Measurements from ENCODE around the gene TARBP1.

DNA sequence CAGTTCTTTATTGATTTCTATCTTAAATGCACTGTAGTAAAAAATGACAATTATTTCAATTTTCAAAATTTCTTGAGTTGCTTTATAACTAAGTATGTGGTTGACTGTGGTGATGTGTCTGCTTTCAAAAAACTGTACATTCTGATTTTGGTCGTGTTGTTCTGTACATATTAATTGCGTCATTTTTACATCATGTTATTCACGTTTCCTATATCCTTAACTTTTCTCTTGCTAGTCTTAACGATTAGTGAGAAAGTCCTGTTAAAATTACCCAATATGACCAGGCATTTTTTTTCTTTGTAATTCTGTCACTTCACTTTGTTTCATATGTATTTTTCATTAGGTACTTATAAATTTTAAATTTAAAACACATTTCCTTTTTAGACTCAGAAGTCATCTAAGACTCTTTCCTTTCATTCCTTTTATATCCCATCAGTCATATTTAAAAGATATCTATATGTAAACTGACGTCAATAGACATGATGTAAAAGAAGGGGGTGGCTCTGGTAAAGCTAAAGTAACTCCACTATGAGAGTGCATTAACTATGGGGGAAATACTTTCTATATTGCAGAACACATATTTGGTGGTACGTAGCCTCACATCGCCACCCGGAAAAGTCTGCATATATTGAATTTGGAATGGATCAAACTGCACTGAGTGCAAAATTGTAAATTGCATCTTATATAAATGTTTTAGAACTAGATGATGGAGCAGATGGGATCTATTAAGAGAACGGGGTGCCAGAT, 106.8 kb downstream of the TARBP1 start:
- TF ChIP-seq, protein P1, sequence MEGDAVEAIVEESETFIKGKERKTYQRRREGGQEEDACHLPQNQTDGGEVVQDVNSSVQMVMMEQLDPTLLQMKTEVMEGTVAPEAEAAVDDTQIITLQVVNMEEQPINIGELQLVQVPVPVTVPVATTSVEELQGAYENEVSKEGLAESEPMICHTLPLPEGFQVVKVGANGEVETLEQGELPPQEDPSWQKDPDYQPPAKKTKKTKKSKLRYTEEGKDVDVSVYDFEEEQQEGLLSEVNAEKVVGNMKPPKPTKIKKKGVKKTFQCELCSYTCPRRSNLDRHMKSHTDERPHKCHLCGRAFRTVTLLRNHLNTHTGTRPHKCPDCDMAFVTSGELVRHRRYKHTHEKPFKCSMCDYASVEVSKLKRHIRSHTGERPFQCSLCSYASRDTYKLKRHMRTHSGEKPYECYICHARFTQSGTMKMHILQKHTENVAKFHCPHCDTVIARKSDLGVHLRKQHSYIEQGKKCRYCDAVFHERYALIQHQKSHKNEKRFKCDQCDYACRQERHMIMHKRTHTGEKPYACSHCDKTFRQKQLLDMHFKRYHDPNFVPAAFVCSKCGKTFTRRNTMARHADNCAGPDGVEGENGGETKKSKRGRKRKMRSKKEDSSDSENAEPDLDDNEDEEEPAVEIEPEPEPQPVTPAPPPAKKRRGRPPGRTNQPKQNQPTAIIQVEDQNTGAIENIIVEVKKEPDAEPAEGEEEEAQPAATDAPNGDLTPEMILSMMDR (IDR thresholded peaks at IDR 0.05), result no peak
- TF ChIP-seq POLR2AphosphoS5 (IDR thresholded peaks at IDR 0.05; ENCODE audit: insufficient read depth in 1 of 2, low read depth in 1 of 2), result no peak
- no peak for TF ChIP-seq POLR2A (IDR thresholded peaks at IDR 0.05)

Measured in vagina (tissue), 2 donors.